D721Med (cell line): Measurements from ENCODE around the gene KLF16.

Experiments
- DNase-seq: peaks from one replicate; pipeline ENCODE4 v3.0.0; 2011; ENCODE audit warnings: low spot score; ENCODE audit not compliant: insufficient read length
- FAIRE-seq: peaks from 2 replicates; lab custom pipeline; 2011; peaks lifted over from hg19 to GRCh38; lab: Jason Lieb, UNC
- TF ChIP-seq, protein P1 (sequence below): IDR thresholded peaks from 2 replicates; pipeline ENCODE4 v1.5.1; 2012; ENCODE audit warnings: mild to moderate bottlenecking, control low read depth; ENCODE audit not compliant: insufficient read depth; ENCODE audit errors: missing control alignments

The KLF16 gene

DNA sequence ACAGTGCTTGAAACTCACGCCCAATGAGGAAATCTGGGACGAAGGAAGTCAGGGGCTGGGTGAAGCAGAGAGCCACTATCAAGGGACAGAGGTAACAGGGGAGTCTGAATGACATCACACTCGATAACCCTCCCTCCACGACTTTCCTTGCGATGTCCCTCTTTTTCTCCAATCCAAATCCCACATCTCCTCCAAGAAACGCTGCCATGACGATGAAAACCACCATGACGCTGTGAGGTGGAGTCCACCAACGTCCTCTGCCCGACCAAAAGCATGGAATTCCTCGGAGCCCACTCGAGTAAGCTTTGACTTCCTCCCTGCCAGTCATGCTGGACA, 16.1 kb downstream of the KLF16 start:
- FAIRE-seq (no peak), DNase-seq (no peak)
- TF ChIP-seq, protein P1, sequence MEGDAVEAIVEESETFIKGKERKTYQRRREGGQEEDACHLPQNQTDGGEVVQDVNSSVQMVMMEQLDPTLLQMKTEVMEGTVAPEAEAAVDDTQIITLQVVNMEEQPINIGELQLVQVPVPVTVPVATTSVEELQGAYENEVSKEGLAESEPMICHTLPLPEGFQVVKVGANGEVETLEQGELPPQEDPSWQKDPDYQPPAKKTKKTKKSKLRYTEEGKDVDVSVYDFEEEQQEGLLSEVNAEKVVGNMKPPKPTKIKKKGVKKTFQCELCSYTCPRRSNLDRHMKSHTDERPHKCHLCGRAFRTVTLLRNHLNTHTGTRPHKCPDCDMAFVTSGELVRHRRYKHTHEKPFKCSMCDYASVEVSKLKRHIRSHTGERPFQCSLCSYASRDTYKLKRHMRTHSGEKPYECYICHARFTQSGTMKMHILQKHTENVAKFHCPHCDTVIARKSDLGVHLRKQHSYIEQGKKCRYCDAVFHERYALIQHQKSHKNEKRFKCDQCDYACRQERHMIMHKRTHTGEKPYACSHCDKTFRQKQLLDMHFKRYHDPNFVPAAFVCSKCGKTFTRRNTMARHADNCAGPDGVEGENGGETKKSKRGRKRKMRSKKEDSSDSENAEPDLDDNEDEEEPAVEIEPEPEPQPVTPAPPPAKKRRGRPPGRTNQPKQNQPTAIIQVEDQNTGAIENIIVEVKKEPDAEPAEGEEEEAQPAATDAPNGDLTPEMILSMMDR: no peak

DNA sequence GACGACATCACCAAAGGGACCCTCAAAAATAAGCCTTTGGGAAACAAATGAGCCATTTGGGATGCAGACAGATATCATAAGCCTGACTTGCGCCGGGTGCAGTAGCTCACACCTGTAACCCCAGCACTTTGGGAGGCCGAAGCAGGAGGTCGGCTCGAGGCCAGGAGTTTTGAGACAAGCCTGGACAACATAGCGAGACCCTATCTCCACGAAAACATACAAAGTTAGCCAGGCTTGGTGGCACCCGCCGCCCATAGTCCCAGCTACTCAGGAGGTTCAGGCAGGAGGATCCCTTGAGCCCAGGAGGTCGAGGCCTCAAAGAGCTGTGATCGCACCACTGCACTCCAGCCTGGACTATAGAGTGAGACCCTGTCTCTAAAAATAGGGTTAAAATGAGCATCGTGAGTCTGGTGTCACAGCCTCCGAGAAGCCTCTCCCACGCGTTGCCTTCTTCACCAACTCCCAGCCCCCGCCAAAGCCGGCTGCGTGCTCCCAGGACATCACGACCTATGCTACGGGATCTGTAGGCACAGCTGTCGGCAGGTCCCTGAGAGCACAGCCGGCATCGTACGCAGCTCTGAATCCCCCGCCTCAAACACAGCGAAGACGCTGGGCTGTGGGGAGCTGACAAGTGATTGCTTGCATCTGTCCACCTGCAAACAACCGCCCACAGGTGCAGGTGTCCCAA, 16.7 kb downstream of the KLF16 start:
- DNase-seq (no peak), FAIRE-seq (no peak)
- TF ChIP-seq, protein P1: no peak

DNA sequence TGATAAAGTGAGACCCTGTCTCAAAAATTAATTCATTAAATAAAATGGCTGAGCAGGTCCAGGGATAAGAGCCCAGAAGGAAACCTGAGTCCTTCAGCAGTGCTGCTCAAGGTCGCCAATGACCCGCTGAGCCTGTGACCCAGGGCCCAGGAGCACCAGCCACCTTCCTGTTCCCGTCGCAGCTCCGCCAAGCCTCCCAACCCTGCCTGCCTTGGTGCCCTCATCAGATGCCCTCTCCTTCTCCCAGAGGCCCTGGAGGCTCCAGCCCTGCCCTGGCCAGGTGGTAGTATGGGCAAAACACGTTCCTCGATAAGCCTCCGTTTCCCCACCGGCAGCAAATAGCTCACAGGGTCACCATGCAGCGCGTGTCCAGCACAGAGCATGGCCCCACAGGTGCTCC, 17.7 kb downstream of the KLF16 start:
- DNase-seq (no peak), FAIRE-seq (no peak)
- TF ChIP-seq, protein P1: no peak

DNA sequence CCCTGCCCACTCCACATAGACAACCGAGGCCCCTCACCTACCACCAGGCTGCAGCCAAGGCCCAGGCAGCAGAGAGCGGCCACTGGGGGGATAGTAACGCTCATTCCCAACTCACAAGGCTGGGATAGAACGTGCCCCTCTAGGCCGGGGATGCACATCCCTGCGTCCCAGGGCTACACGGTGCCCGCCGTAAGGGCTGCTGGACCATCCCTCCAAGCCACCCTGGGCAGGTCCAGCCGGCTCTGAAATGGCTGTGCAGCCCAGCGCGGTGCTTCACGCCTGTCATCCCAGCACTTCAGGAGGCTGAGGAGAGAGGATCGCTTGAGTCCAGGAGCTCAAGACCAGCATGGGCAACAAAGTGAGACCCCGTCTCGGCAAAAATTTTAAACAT, 18.3 kb downstream of the KLF16 start:
- no peak for FAIRE-seq
- TF ChIP-seq, protein P1: no peak
- no peak for DNase-seq

DNA sequence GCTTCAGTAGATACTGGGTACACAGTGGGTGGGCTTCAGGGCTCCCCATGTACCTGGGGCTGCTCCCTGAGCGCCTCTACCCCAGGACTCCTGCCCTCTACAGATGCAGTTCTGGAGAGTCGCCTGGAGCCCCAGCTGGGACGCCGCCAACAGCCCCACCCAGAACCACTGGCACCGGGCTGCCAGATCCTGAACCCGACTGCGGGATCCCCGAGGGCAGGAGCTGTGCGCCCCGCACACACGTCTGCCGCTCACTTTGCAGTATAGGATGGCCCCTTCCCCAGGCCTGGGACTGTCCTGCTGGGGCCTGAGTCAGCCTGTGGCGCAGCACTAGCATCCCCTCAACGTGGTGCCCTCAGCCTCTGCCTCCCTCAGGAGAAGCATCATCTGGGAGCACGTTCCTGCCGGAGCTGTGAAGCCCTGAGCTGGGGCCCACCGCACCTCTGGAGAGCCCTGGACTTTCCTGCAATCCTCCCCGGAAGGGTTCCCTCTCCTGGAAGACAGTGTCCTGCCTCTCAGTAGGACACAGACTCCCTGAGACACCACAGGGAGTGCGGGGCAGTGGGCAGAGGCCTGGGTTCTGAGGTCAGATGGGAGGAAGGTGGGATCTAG, 18.8 kb downstream of the KLF16 start:
- FAIRE-seq: no peak
- DNase-seq: no peak
- TF ChIP-seq, protein P1: no peak

DNA sequence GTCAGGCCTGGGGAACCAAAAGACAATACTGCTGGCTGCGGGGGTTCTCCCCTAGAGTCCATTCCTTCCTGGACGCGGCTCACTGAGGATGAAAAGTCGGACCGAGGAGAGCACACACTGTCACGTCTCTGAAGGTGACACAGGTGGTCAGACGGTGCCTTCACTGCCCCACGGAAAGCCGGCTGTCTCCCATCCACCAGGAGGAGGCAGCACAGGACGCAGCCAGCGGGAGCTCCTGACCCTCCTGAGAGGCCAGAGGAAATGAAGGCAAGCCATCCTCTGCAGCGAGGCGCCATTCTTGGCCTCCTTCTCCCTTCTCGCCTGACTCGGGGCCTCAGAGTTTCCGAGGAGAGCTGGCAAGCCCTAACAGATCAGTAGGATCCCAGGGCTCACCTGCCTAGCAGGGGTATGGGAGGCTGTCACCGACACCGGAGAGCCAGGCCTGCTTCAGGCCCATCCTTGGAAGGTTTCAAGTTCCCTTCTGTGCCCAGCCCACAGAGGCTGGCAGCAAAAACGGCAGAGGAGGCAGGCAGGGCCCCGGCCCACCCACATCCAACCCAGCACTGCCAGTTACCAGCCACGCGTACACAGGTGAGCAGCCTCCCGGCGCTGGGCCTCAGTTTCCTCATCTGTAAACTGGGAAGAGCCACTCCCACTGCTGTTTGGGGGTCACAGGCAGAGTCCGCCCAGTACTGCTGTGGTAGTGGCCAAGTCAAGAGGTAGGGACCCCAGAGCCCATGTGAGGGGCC, 19.6 kb downstream of the KLF16 start:
- TF ChIP-seq, protein P1: no peak
- DNase-seq (no peak), FAIRE-seq (no peak)
